Measurements from ENCODE around the gene SIRT3. TPM values are rescaled to one million over a fixed set of nuclear protein-coding genes. Genes with fewer than 3 reads are reported as not detected.

Gene SIRT3
- total RNA-seq, 1 donor: 10.4 TPM

- DNase-seq (ENCODE audit: low read depth): no peak
- no peak for TF ChIP-seq CTCF (IDR thresholded peaks at IDR 0.05; ENCODE audit: insufficient read depth, low read depth, low read length)
- H3K4me3 ChIP-seq (ENCODE audit: low read depth, low read length): no peak overlapping the region
Observed at GRCh38 chr11:259413-259812, 23.3 kb upstream of the SIRT3 start.

- H3K4me3 ChIP-seq (ENCODE audit: low read depth, low read length): no peak overlapping the region
- TF ChIP-seq CTCF (IDR thresholded peaks at IDR 0.05; ENCODE audit: insufficient read depth, low read depth, low read length): peak; percentile 22
- no peak for DNase-seq (ENCODE audit: low read depth)
Observed at GRCh38 chr11:257766-258493, 21.8 kb upstream of the SIRT3 start.

GRCh38 chr11:256952-257737 is 21.0 kb upstream of the SIRT3 start:
- no peak for TF ChIP-seq CTCF (IDR thresholded peaks at IDR 0.05; ENCODE audit: insufficient read depth, low read depth, low read length)
- no peak overlapping the region for H3K4me3 ChIP-seq (ENCODE audit: low read depth, low read length)
- no peak for DNase-seq (ENCODE audit: low read depth)

- no peak for DNase-seq (ENCODE audit: low read depth)
- H3K4me3 ChIP-seq (ENCODE audit: low read depth, low read length): no peak overlapping the region
- no peak for TF ChIP-seq CTCF (IDR thresholded peaks at IDR 0.05; ENCODE audit: insufficient read depth, low read depth, low read length)
Observed at GRCh38 chr11:255816-256215, 19.7 kb upstream of the SIRT3 start.

GRCh38 chr11:255176-255575 is 19.0 kb upstream of the SIRT3 start:
- H3K4me3 ChIP-seq (ENCODE audit: low read depth, low read length): no peak overlapping the region
- no peak for TF ChIP-seq CTCF (IDR thresholded peaks at IDR 0.05; ENCODE audit: insufficient read depth, low read depth, low read length)
- DNase-seq (ENCODE audit: low read depth): peak; percentile 53

GRCh38 chr11:253886-254270 is 17.7 kb upstream of the SIRT3 start:
- no peak for TF ChIP-seq CTCF (IDR thresholded peaks at IDR 0.05; ENCODE audit: insufficient read depth, low read depth, low read length)
- H3K4me3 ChIP-seq (ENCODE audit: low read depth, low read length): no peak overlapping the region
- DNase-seq (ENCODE audit: low read depth): no peak
